Lung (tissue), 4 donors: ENCODE results near the gene HERPUD1. TPM values are rescaled to one million over a fixed set of nuclear protein-coding genes. Genes with fewer than 3 reads are reported as not detected.

Source experiments
- polyA plus RNA-seq, 2 donors: library from polyadenylated mRNA; stranded (reverse); fragments of 200-250 nt; gene quantifications; one replicate each; pipeline ENCODE4 v1.2.1, GENCODE V29; 2013
- total RNA-seq, 2 donors: library from RNA; depleted of rRNA in 1 of 2; stranded (reverse); fragments of >200 nt in 1 of 2; gene quantifications; one replicate each; pipeline ENCODE4 v1.2.1, GENCODE V29; 2014 to 2021
- donor health status: Bipolar disorder and iron deficiency.
- donor health status: healthy.
- donor health status: DM: yes; HTN: yes; CAD: no.

HERPUD1 gene
- total and polyA plus RNA-seq, 4 donors: 70.5 to 219 (median 144) TPM

Other genes starting within 250 kb of the HERPUD1 start
- 100 to 1,000 TPM in 1 of 2 donors, 10 to 100 TPM in 1; 39.3 to 248 TPM for gene MT1X, start 249.7 kb upstream of the HERPUD1 start, total RNA-seq
- gene MT1X, start 249.7 kb upstream of the HERPUD1 start, polyA plus RNA-seq: 100 to 1,000 TPM; 364 to 989 TPM
- 10 to 100 TPM; 58.5 to 59.9 TPM for gene NUP93, start 202.0 kb upstream of the HERPUD1 start, total RNA-seq
- 10 to 100 TPM; 27.4 to 43.9 TPM for gene NUP93, start 202.0 kb upstream of the HERPUD1 start, polyA plus RNA-seq
- not detected for gene SLC12A3, start 66.9 kb upstream of the HERPUD1 start, total RNA-seq
- gene SLC12A3, start 66.9 kb upstream of the HERPUD1 start, polyA plus RNA-seq: under 1 TPM; 0.04 to 0.07 TPM
- 1 to 10 TPM in 1 of 2 donors, under 1 TPM in 1; 0.71 to 8.4 TPM for gene CETP, start 29.8 kb downstream of the HERPUD1 start, total RNA-seq
- gene CETP, start 29.8 kb downstream of the HERPUD1 start, polyA plus RNA-seq: under 1 TPM; 0.72 to 0.94 TPM
- gene NLRC5, start 57.4 kb downstream of the HERPUD1 start, total RNA-seq: 10 to 100 TPM; 24.3 to 46.4 TPM
- gene NLRC5, start 57.4 kb downstream of the HERPUD1 start, polyA plus RNA-seq: 10 to 100 TPM; 23.9 to 37.9 TPM
- gene CPNE2, start 160.4 kb downstream of the HERPUD1 start, total RNA-seq: 10 to 100 TPM; 38.1 to 47.2 TPM
- gene CPNE2, start 160.4 kb downstream of the HERPUD1 start, polyA plus RNA-seq: 10 to 100 TPM; 57.3 to 76.3 TPM